MCF 10A (cell line): Measurements from ENCODE around the gene CYP2E1. TPM values are rescaled to one million over a fixed set of nuclear protein-coding genes. Genes with fewer than 3 reads are reported as not detected.

ENCODE experiments used
- Bru-seq: library from RNA; stranded (reverse); fragments of 400-500 nt; gene quantifications from one replicate; lab custom pipeline; 2021; lab: Mats Ljungman, UMichigan
- BruChase-seq, 2 experiments: library from RNA; stranded (reverse); fragments of 400-500 nt; gene quantifications; one replicate each; lab custom pipeline; 2021; lab: Mats Ljungman, UMichigan
- BruUV-seq: library from RNA; stranded (reverse); fragments of 400-500 nt; replicated peaks from 2 replicates; lab custom pipeline; 2021; lab: Mats Ljungman, UMichigan
- CTCF ChIA-PET: fragments of 300-600 bp; sonication (Branson Sonifier 250); formaldehyde crosslinking; extraction: SDS; loops from one replicate; lab custom pipeline; 2021; ENCODE audit warnings: antibody characterized with exemption, inconsistent platforms; lab: Yijun Ruan, JAX
- POLR2A ChIA-PET: fragments of 300-600, 350-650 bp; sonication (Branson Sonifier 250); formaldehyde crosslinking; extraction: SDS; loops from one replicate; lab custom pipeline; 2020; ENCODE audit warnings: antibody characterized with exemption, inconsistent platforms; lab: Yijun Ruan, JAX
- DNase-seq: peaks from one replicate; pipeline ENCODE4 v3.0.0-alpha.2; 2018; ENCODE audit not compliant: unreplicated experiment
- H3K27ac Mint-ChIP-seq: one replicate; pipeline ENCODE4 v1.8.0; 2022; ENCODE audit warnings: mild to moderate bottlenecking, low read depth, mixed read lengths; ENCODE audit not compliant: unreplicated experiment
- H3K27me3 Mint-ChIP-seq: one replicate; pipeline ENCODE4 v1.8.0; 2022; ENCODE audit warnings: mixed read lengths; ENCODE audit not compliant: insufficient read depth, unreplicated experiment
- H3K36me3 Mint-ChIP-seq: one replicate; pipeline ENCODE4 v1.8.0; 2022; ENCODE audit warnings: mild to moderate bottlenecking, moderate library complexity, mixed read lengths; ENCODE audit not compliant: insufficient read depth, unreplicated experiment
- H3K4me1 Mint-ChIP-seq: one replicate; pipeline ENCODE4 v1.8.0; 2022; ENCODE audit warnings: mixed read lengths; ENCODE audit not compliant: insufficient read depth, unreplicated experiment
- H3K4me3 Mint-ChIP-seq: one replicate; pipeline ENCODE4 v1.8.0; 2022; ENCODE audit warnings: mild to moderate bottlenecking, moderate library complexity, mixed read lengths; ENCODE audit not compliant: unreplicated experiment
- H3K9me3 Mint-ChIP-seq: one replicate; pipeline ENCODE4 v1.8.0; 2022; ENCODE audit warnings: mixed read lengths; ENCODE audit not compliant: unreplicated experiment
- intact Hi-C: fragments of 100-400 bp; cut with micrococcal nuclease; formaldehyde crosslinking; loops from 2 replicates; pipeline ENCODE4 v1.14.1; 2022
- long read RNA-seq: library from polyadenylated mRNA; stranded (forward); transcript quantifications from one replicate; pipeline ENCODE4 v2.0.0, GENCODE V29; 2022
- total RNA-seq: library from RNA; stranded (reverse); gene quantifications from 2 replicates; pipeline ENCODE4 v1.2.3, GENCODE V29; 2022
- TF ChIP-seq, protein P1 (sequence below): fragments of 200-600 bp; IDR thresholded peaks from one replicate; pipeline ENCODE4 v1.8.0; 2022; ENCODE audit warnings: antibody characterized with exemption, mild to moderate bottlenecking; ENCODE audit not compliant: unreplicated experiment

The CYP2E1 gene
- total RNA-seq, result not detected in 2 replicates
- Bru-seq, nascent RNA, result percentile 17 among the genes with signal in this experiment
- percentile 30 among the genes with signal in this experiment for BruChase-seq, experiment 1, labeled RNA remaining after a 6-hour chase
- BruChase-seq, experiment 2, labeled RNA remaining after a 2-hour chase, result percentile 26 among the genes with signal in this experiment
- long read RNA-seq, result 0 reads

DNA sequence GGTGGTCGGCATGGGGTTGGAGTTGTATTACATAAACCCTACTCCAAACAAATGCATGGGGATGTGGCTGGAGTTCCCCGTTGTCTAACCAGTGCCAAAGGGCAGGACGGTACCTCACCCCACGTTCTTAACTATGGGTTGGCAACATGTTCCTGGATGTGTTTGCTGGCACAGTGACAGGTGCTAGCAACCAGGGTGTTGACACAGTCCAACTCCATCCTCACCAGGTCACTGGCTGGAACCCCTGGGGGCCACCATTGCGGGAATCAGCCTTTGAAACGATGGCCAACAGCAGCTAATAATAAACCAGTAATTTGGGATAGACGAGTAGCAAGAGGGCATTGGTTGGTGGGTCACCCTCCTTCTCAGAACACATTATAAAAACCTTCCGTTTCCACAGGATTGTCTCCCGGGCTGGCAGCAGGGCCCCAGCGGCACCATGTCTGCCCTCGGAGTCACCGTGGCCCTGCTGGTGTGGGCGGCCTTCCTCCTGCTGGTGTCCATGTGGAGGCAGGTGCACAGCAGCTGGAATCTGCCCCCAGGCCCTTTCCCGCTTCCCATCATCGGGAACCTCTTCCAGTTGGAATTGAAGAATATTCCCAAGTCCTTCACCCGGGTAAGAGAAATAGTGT, at the start of gene CYP2E1:
Gene CYP2E1 (plus strand): TSS at position 407 of the 632 bp plus-strand sequence. CDS start 33 bp downstream, at position 440.
- intact Hi-C loops, result loop anchor here (10.0 kb wide), 1 partner anchor 622 kb away; no protein-coding TSS in a partner anchor

DNA sequence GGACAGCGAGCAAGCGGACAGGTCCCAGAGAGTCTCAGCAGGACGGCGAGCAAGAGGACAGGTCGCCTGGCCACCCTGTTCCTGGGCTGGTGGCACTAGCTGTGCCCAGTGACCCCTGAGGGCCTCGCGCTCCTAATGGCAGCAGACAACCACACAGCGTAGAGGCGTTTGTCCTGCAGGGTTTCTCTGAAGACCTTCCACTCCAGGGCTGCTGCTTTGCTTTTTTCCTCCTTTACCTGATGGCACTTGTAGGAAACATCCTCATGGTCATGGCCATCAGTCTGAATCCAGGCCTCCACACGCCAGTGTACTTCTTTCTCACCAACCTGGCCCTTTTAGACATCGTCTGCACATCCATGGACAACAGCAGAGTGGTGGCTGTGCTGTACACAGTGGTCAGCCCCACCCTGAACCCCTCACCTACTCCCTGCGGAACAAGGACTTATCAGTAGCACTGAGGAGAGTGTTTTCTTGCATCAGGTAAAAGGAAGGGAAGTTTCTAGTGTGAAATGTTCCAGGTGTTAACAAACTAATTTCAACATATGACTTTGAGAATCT, 46.0 kb upstream of the CYP2E1 start:
- no peak for DNase-seq
- CTCF ChIA-PET, result no interaction called here
- Mint-ChIP-seq H3K9me3 (peaks cover 16% of the 10 kb centered on the region), H3K36me3 (no peaks in the 10 kb centered on the region), H3K27me3 (peaks cover 24% of the 10 kb centered on the region), H3K27ac (no peak overlapping the region), H3K4me3 (no peak overlapping the region), H3K4me1 (no peaks in the 10 kb centered on the region)
- no TSS peak for BruUV-seq
- POLR2A ChIA-PET, result no interaction called here
- intact Hi-C loops, result no loop called here
- TF ChIP-seq, protein P1, sequence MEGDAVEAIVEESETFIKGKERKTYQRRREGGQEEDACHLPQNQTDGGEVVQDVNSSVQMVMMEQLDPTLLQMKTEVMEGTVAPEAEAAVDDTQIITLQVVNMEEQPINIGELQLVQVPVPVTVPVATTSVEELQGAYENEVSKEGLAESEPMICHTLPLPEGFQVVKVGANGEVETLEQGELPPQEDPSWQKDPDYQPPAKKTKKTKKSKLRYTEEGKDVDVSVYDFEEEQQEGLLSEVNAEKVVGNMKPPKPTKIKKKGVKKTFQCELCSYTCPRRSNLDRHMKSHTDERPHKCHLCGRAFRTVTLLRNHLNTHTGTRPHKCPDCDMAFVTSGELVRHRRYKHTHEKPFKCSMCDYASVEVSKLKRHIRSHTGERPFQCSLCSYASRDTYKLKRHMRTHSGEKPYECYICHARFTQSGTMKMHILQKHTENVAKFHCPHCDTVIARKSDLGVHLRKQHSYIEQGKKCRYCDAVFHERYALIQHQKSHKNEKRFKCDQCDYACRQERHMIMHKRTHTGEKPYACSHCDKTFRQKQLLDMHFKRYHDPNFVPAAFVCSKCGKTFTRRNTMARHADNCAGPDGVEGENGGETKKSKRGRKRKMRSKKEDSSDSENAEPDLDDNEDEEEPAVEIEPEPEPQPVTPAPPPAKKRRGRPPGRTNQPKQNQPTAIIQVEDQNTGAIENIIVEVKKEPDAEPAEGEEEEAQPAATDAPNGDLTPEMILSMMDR, result no peak

More for the DNA sequence above, at the start of gene CYP2E1:
- BruUV-seq, result no TSS peak
- CTCF ChIA-PET, result no interaction called here
- no peak for DNase-seq
- Mint-ChIP-seq H3K36me3 (no peaks in the 10 kb centered on the region), H3K4me3 (no peak within 1 kb of the TSS), H3K4me1 (no peaks in the 10 kb centered on the region), H3K27me3 (peaks cover 47% of the 10 kb centered on the region), H3K27ac (no peak within 1 kb of the TSS), H3K9me3 (peaks cover 8% of the 10 kb centered on the region)
- TF ChIP-seq, protein P1, result no peak
- POLR2A ChIA-PET, result no interaction called here

DNA sequence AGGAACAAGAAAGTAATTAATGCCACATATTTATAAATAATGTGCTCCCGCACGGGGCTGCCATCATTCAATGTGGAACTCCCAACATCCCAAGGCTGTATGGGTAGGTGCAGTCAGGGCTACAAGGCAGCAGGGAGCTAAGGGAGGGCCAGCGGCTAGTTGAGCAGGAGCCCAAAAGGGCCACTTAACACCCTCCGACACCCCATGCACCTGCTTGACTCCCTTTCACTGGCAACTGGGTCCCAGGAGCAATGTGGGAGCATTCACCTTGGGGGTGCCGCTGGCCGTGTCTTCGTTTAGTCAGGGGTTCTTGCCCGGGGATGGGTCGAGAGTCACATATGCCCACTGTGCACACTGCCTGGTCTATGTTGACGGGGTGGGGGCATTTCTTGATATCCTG, 45.5 kb upstream of the CYP2E1 start:
- Mint-ChIP-seq H3K4me1 (no peaks in the 10 kb centered on the region), H3K4me3 (no peak overlapping the region), H3K27me3 (peaks cover 24% of the 10 kb centered on the region), H3K9me3 (peaks cover 20% of the 10 kb centered on the region), H3K36me3 (no peaks in the 10 kb centered on the region), H3K27ac (no peak overlapping the region)
- TF ChIP-seq, protein P1, result no peak
- DNase-seq, result no peak
- intact Hi-C loops, result no loop called here
- BruUV-seq, result no TSS peak
- ChIA-PET CTCF (no interaction called here), POLR2A (no interaction called here)

DNA sequence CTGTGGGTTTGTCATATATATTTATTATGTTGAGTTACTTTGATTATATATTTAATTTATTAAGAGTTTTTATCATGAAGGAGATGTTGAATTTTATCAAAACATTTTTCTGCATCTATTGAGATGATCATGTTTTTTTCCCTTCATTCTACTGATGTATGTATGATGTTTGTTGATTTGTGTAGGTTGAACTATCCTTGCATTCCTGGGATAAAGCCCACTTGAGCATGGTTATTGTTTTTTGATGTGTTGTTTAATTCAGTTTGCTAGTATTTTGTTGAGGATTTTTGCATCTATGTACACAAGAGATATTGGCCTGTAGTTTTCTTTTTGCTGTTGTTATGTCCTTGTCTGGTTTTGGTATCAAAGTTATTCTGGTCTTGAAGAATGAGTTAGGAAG, 42.3 kb upstream of the CYP2E1 start:
- Mint-ChIP-seq H3K27ac (no peak overlapping the region), H3K36me3 (no peaks in the 10 kb centered on the region), H3K4me3 (no peak overlapping the region), H3K4me1 (no peaks in the 10 kb centered on the region), H3K27me3 (peaks cover 24% of the 10 kb centered on the region), H3K9me3 (peaks cover 24% of the 10 kb centered on the region)
- ChIA-PET POLR2A (no interaction called here), CTCF (no interaction called here)
- no TSS peak for BruUV-seq
- TF ChIP-seq, protein P1, result no peak
- DNase-seq, result no peak
- intact Hi-C loops, result no loop called here
